HAP-1 (cell line): ENCODE measurements around the gene YIF1B.

Experiments used
- DNase-seq, 2 experiments: peaks; one replicate each; pipeline ENCODE4 v3.0.0-alpha.2; 2016 to 2020; ENCODE audit warnings: low spot score in 2 of 2
- H3K27me3 ChIP-seq: fragments of 250-450 bp; sonication (Bioruptor Pico); 2 replicates; pipeline ENCODE4 v1.5.1; 2020; ENCODE audit warnings: low read depth, mild to moderate bottlenecking, moderate library complexity
- H3K36me3 ChIP-seq: fragments of 250-450 bp; sonication (Bioruptor Pico); replicated peaks from 2 replicates; pipeline ENCODE4 v1.5.1; 2020; ENCODE audit warnings: mild to moderate bottlenecking
- H3K4me1 ChIP-seq: fragments of 250-450 bp; sonication (Bioruptor Pico); 2 replicates; pipeline ENCODE4 v1.5.1; 2020; ENCODE audit warnings: mild to moderate bottlenecking
- H3K4me3 ChIP-seq: fragments of 250-450 bp; sonication (Bioruptor Pico); 2 replicates; pipeline ENCODE4 v1.5.1; 2020; ENCODE audit warnings: mild to moderate bottlenecking, moderate library complexity
- H3K9me3 ChIP-seq: fragments of 250-450 bp; sonication (Bioruptor Pico); 2 replicates; pipeline ENCODE4 v1.5.1; 2020; ENCODE audit warnings: mild to moderate bottlenecking, moderate library complexity
- in situ Hi-C: fragments of 300-500 bp; cut with MboI; formaldehyde crosslinking; loops from 3 replicates; pipeline ENCODE4 v1.14.3; 2020; ENCODE audit warnings: low sequenced_read_pairs, inconsistent platforms, mixed read lengths

Gene YIF1B

GRCh38 chr19:38304866-38305429, 10.8 kb downstream of the YIF1B start:
- H3K4me3 ChIP-seq, result no peak overlapping the region
- DNase-seq, result peak; percentile 30 to 77
- peaks cover 40% of the 10 kb centered on the region for H3K36me3 ChIP-seq
- no peaks in the 10 kb centered on the region for H3K9me3 ChIP-seq
- peaks cover 3% of the 10 kb centered on the region for H3K4me1 ChIP-seq
- in situ Hi-C loops, result no loop called here
- H3K27me3 ChIP-seq, result no peaks in the 10 kb centered on the region

- H3K9me3 ChIP-seq, result no peaks in the 10 kb centered on the region
- no peaks in the 10 kb centered on the region for H3K27me3 ChIP-seq
- DNase-seq, result no peak
- peaks cover 3% of the 10 kb centered on the region for H3K4me1 ChIP-seq
- in situ Hi-C loops, result no loop called here
- H3K4me3 ChIP-seq, result no peak overlapping the region
- H3K36me3 ChIP-seq, result peaks cover 39% of the 10 kb centered on the region
Measured at GRCh38 chr19:38304352-38304865, 11.3 kb downstream of the YIF1B start.

GRCh38 chr19:38303517-38304351, 12.0 kb downstream of the YIF1B start, which contains the start of gene C19orf33:
Gene C19orf33, plus strand, starts transcription at chr19:38304251. Its CDS starts 11 bp downstream, at chr19:38304262.
- Histone ChIP-seq H3K9me3 (no peaks in the 10 kb centered on the region), H3K36me3 (peaks cover 35% of the 10 kb centered on the region), H3K4me3 (no peak within 1 kb of the TSS), H3K27me3 (no peaks in the 10 kb centered on the region), H3K4me1 (peaks cover 3% of the 10 kb centered on the region)
- in situ Hi-C loops, result no loop called here
- no peak for DNase-seq

GRCh38 chr19:38298821-38299680, 16.7 kb downstream of the YIF1B start:
- no peaks in the 10 kb centered on the region for H3K9me3 ChIP-seq
- H3K27me3 ChIP-seq, result no peaks in the 10 kb centered on the region
- no peaks in the 10 kb centered on the region for H3K4me1 ChIP-seq
- DNase-seq, result no peak
- in situ Hi-C loops, result no loop called here
- no peak overlapping the region for H3K4me3 ChIP-seq
- H3K36me3 ChIP-seq, result no peaks in the 10 kb centered on the region; the same call in 1 of the 2 replicates

GRCh38 chr19:38294090-38294489, 21.7 kb downstream of the YIF1B start:
- in situ Hi-C loops, result no loop called here
- no peaks in the 10 kb centered on the region for H3K27me3 ChIP-seq
- no peak for DNase-seq
- no peaks in the 10 kb centered on the region for H3K36me3 ChIP-seq
- H3K4me1 ChIP-seq, result no peaks in the 10 kb centered on the region
- no peaks in the 10 kb centered on the region for H3K9me3 ChIP-seq
- H3K4me3 ChIP-seq, result no peak overlapping the region

GRCh38 chr19:38293281-38293680, 22.5 kb downstream of the YIF1B start:
- H3K9me3 ChIP-seq, result no peaks in the 10 kb centered on the region
- no peak overlapping the region for H3K4me3 ChIP-seq
- DNase-seq, result no peak
- H3K4me1 ChIP-seq, result no peaks in the 10 kb centered on the region
- in situ Hi-C loops, result no loop called here
- no peaks in the 10 kb centered on the region for H3K36me3 ChIP-seq
- H3K27me3 ChIP-seq, result no peaks in the 10 kb centered on the region

- Histone ChIP-seq H3K9me3 (no peaks in the 10 kb centered on the region), H3K36me3 (no peaks in the 10 kb centered on the region), H3K4me3 (no peak overlapping the region), H3K27me3 (no peaks in the 10 kb centered on the region), H3K4me1 (no peaks in the 10 kb centered on the region)
- no peak for DNase-seq
- in situ Hi-C loops, result no loop called here
Measured at GRCh38 chr19:38291855-38292254, 23.9 kb downstream of the YIF1B start.

GRCh38 chr19:38290631-38291147, 25.1 kb downstream of the YIF1B start:
- no peak overlapping the region for H3K4me3 ChIP-seq
- H3K9me3 ChIP-seq, result no peaks in the 10 kb centered on the region
- no peak for DNase-seq
- no peaks in the 10 kb centered on the region for H3K36me3 ChIP-seq
- in situ Hi-C loops, result no loop called here
- no peaks in the 10 kb centered on the region for H3K27me3 ChIP-seq
- H3K4me1 ChIP-seq, result no peaks in the 10 kb centered on the region

GRCh38 chr19:38289955-38290354, 25.8 kb downstream of the YIF1B start:
- Histone ChIP-seq H3K9me3 (no peaks in the 10 kb centered on the region), H3K36me3 (no peaks in the 10 kb centered on the region), H3K4me1 (no peaks in the 10 kb centered on the region), H3K4me3 (no peak overlapping the region), H3K27me3 (no peaks in the 10 kb centered on the region)
- in situ Hi-C loops, result no loop called here
- no peak for DNase-seq

GRCh38 chr19:38288123-38288855, 27.5 kb downstream of the YIF1B start:
- Histone ChIP-seq H3K27me3 (no peaks in the 10 kb centered on the region), H3K4me1 (no peaks in the 10 kb centered on the region), H3K4me3 (no peak overlapping the region), H3K9me3 (no peaks in the 10 kb centered on the region), H3K36me3 (no peaks in the 10 kb centered on the region)
- in situ Hi-C loops, result no loop called here
- no peak for DNase-seq

GRCh38 chr19:38287604-38288003, 28.1 kb downstream of the YIF1B start:
- Histone ChIP-seq H3K27me3 (no peaks in the 10 kb centered on the region), H3K4me3 (no peak overlapping the region), H3K36me3 (no peaks in the 10 kb centered on the region), H3K9me3 (no peaks in the 10 kb centered on the region), H3K4me1 (no peaks in the 10 kb centered on the region)
- in situ Hi-C loops, result no loop called here
- DNase-seq, result no peak

GRCh38 chr19:38285567-38285966, 30.2 kb downstream of the YIF1B start:
- H3K4me3 ChIP-seq, result no peak overlapping the region
- H3K27me3 ChIP-seq, result no peaks in the 10 kb centered on the region
- no peaks in the 10 kb centered on the region for H3K4me1 ChIP-seq
- in situ Hi-C loops, result no loop called here
- no peaks in the 10 kb centered on the region for H3K36me3 ChIP-seq
- H3K9me3 ChIP-seq, result no peaks in the 10 kb centered on the region
- DNase-seq, result no peak

GRCh38 chr19:38284422-38284821, 31.3 kb downstream of the YIF1B start:
- no peak for DNase-seq
- H3K36me3 ChIP-seq, result no peaks in the 10 kb centered on the region
- no peaks in the 10 kb centered on the region for H3K4me1 ChIP-seq
- H3K9me3 ChIP-seq, result no peaks in the 10 kb centered on the region
- no peak overlapping the region for H3K4me3 ChIP-seq
- no peaks in the 10 kb centered on the region for H3K27me3 ChIP-seq
- in situ Hi-C loops, result no loop called here
